GM12878 (cell line): ENCODE measurements around the gene BCL2. TPM values are rescaled to one million over a fixed set of nuclear protein-coding genes. Genes with fewer than 3 reads are reported as not detected.

Source experiments
- ATAC-seq: fragments of 200-7000 bp; cut with Tn5 transposase; 3 replicates; pipeline ENCODE4 v1.9.1; 2020; ENCODE audit warnings: mild to moderate bottlenecking, moderate library complexity
- BruUV-seq: library from RNA; stranded (reverse); fragments of 400-500 nt; replicated peaks from 2 replicates; lab custom pipeline; 2021; lab: Mats Ljungman, UMichigan
- CTCF ChIA-PET: fragments of 300-600 bp; sonication (Branson Sonifier 250); formaldehyde crosslinking; extraction: SDS; loops from one replicate; lab custom pipeline; 2021; ENCODE audit warnings: inconsistent platforms; lab: Yijun Ruan, JAX
- POLR2A ChIA-PET: fragments of 350-600 bp; formaldehyde crosslinking; extraction: SDS; loops from one replicate; lab custom pipeline; 2021; ENCODE audit warnings: inconsistent platforms; lab: Charles Lee
- RAD21 ChIA-PET: fragments of 300-600 bp; sonication (Branson Sonifier 250); formaldehyde crosslinking; loops from one replicate; lab custom pipeline; 2023; ENCODE audit warnings: antibody characterized with exemption; ENCODE audit not compliant: unreplicated experiment; lab: Charles Lee
- SMC1A ChIA-PET: fragments of 300-600 bp; sonication (Branson Sonifier 250); formaldehyde crosslinking; loops from one replicate; lab custom pipeline; 2023; ENCODE audit not compliant: unreplicated experiment, uncharacterized antibody; lab: Charles Lee
- DNase-seq: peaks from one replicate; pipeline ENCODE4 v3.0.0-alpha.2; 2011; ENCODE audit warnings: low read depth, low spot score
- FAIRE-seq: peaks from 3 replicates; lab custom pipeline; 2011; peaks lifted over from hg19 to GRCh38; lab: Jason Lieb, UNC
- H2AFZ ChIP-seq: 2 replicates; pipeline ENCODE4 v1.6.0; 2011; ENCODE audit warnings: low read depth, low read length, control low read depth; ENCODE audit not compliant: control insufficient read depth
- H3K27ac ChIP-seq: 2 replicates; pipeline ENCODE4 v1.5.1; 2011; ENCODE audit warnings: control low read depth; ENCODE audit not compliant: control insufficient read depth, insufficient read depth
- H3K27me3 ChIP-seq, 2 experiments: replicated peaks in 1 of 2; 2 replicates each; pipeline versions ENCODE4 v1.6.0 to v1.6.1; 2011; ENCODE audit warnings: low read length in 1 of 2; ENCODE audit not compliant: control insufficient read depth in 2 of 2, insufficient read depth in 2 of 2
- H3K36me3 ChIP-seq, 2 experiments: 2 replicates each; pipeline ENCODE4 v1.5.1; 2011; ENCODE audit warnings: low read length in 1 of 2; ENCODE audit not compliant: control insufficient read depth in 2 of 2, insufficient read depth in 2 of 2
- H3K4me1 ChIP-seq: 2 replicates; pipeline ENCODE4 v1.6.1; 2011; ENCODE audit warnings: mild to moderate bottlenecking, low read length, moderate library complexity, mixed read lengths; ENCODE audit not compliant: control insufficient read depth, insufficient read depth
- H3K4me2 ChIP-seq: 2 replicates; pipeline ENCODE4 v1.6.0; 2011; ENCODE audit warnings: control low read depth; ENCODE audit not compliant: control insufficient read depth, insufficient read depth
- H3K4me3 ChIP-seq: fragments of 200-600 bp; sonication (generic); 2 replicates; pipeline ENCODE4 v1.5.1; 2016
- H3K79me2 ChIP-seq: 2 replicates; pipeline ENCODE4 v1.6.0; 2011; ENCODE audit warnings: low read length; ENCODE audit not compliant: control insufficient read depth, insufficient read depth
- H3K9ac ChIP-seq: 2 replicates; pipeline ENCODE4 v1.8.0; 2011; ENCODE audit warnings: low read length, control low read depth, mixed read lengths; ENCODE audit not compliant: control insufficient read depth, insufficient read depth
- H3K9me3 ChIP-seq: replicated peaks from 3 replicates; pipeline ENCODE4 v1.5.1; 2011; ENCODE audit warnings: mild to moderate bottlenecking, low read length; ENCODE audit not compliant: control insufficient read depth, insufficient read depth
- H4K20me1 ChIP-seq: 2 replicates; pipeline ENCODE4 v1.6.0; 2011; ENCODE audit not compliant: control insufficient read depth, insufficient read depth
- BHLHE40 ChIP-seq, 2 experiments: fragments of 450-650 bp in 1 of 2; IDR thresholded peaks; 2 replicates each; pipeline ENCODE4 v1.6.1; 2011 to 2017; ENCODE audit warnings: low read depth in 2 of 2, borderline replicate concordance in 1 of 2, improper control_type of control experiment in 1 of 2, low read length in 1 of 2, mild to moderate bottlenecking in 1 of 2
- IRF3 ChIP-seq: fragments of 450-650 bp; IDR thresholded peaks from 2 replicates; pipeline ENCODE4 v1.6.1; 2014; ENCODE audit warnings: mild to moderate bottlenecking
- JUND ChIP-seq: IDR thresholded peaks from 2 replicates; pipeline ENCODE4 v1.6.1; 2012; ENCODE audit warnings: low read depth, mild to moderate bottlenecking, low read length, improper control_type of control experiment, moderate library complexity
- NR2C2 ChIP-seq: IDR thresholded peaks from 2 replicates; pipeline ENCODE4 v1.6.1; 2011; ENCODE audit warnings: borderline replicate concordance, low read depth; ENCODE audit not compliant: control insufficient read depth, insufficient read length
- SKIL ChIP-seq: fragments of 450-650 bp; IDR thresholded peaks from 2 replicates; pipeline ENCODE4 v1.6.1; 2017; ENCODE audit warnings: mild to moderate bottlenecking, low read depth, inconsistent platforms; ENCODE audit not compliant: poor library complexity, severe bottlenecking
- SRF ChIP-seq, 2 experiments: IDR thresholded peaks; 2 replicates each; pipeline ENCODE4 v1.6.1; 2011; ENCODE audit warnings: low read depth in 2 of 2, low read length in 2 of 2, mild to moderate bottlenecking in 1 of 2, moderate library complexity in 1 of 2
- YY1 ChIP-seq: IDR thresholded peaks from 2 replicates; pipeline ENCODE4 v1.6.1; 2011; ENCODE audit warnings: low read depth, mild to moderate bottlenecking, low read length
- WGBS: methylation state at CpG from one replicate; pipeline ENCODE4 v1.1.6; 2016; ENCODE audit warnings: low lambda C conversion rate; ENCODE audit not compliant: insufficient replicate concordance, insufficient coverage; ENCODE audit errors: missing lambda C conversion rate; 5-methylcytosine and 5-hydroxymethylcytosine counted together
- in situ Hi-C: fragments of 300-500 bp; cut with MboI; formaldehyde crosslinking; loops from 9 replicates; pipeline ENCODE4 v1.14.3; 2018; ENCODE audit warnings: mixed read lengths
- intact Hi-C: fragments of 100-400 bp; cut with micrococcal nuclease; formaldehyde crosslinking; loops from one replicate; pipeline ENCODE4 v1.14.2; 2022; ENCODE audit not compliant: unreplicated experiment
- polyA plus RNA-seq, 11 experiments: library from polyadenylated mRNA; depleted of rRNA in 4 of 11; unstranded in 6 of 11; stranded (reverse) in 5 of 11; fragments of >200 nt; fragmentation: Nextera tagmentation in 4 of 11; fragmentation: Illumina TruSeq in 1 of 11; extraction: Ambion mirVana in 4 of 11; extraction: Trizol in 1 of 11; gene quantifications; 1 replicate in 1 of 11; 2 replicates in 10 of 11; pipeline versions ENCODE4 v1.2.1 to v1.2.3, GENCODE V29; 2011 to 2016; ENCODE audit warnings: inconsistent platforms in 2 of 11, missing spikeins in 2 of 11, low read depth in 1 of 11
- total RNA-seq, 4 experiments: library from RNA; depleted of rRNA in 3 of 4; stranded (reverse); fragments of >200 nt in 3 of 4; fragmentation: Illumina TruSeq in 1 of 4; extraction: Trizol in 1 of 4; gene quantifications; 2 replicates each; pipeline versions ENCODE4 v1.2.1 to v1.2.3, GENCODE V29; 2013 to 2021

The BCL2 gene
- total and polyA plus RNA-seq, 10 of the 15 experiments (the other 5 are each of a cell fraction or from before 2014, with no cell fraction given) = 4.1 to 47.8 (median 19.3) TPM

GRCh38 chr18:63144748-63145147 lies 174.8 kb downstream of the BCL2 start:
- FAIRE-seq (no peak), ATAC-seq (no peak), DNase-seq (no peak)
- Histone ChIP-seq H3K27me3 (no peaks in the 10 kb centered on the region), H3K9me3 (no peaks in the 10 kb centered on the region; the same call in 1 of the 3 replicates), H3K27ac (no peak overlapping the region), H2AFZ (no peak overlapping the region), H3K4me3 (no peak overlapping the region), H3K36me3 (peaks cover 4 to 6% of the 10 kb centered on the region in 2 experiments; a peak in 2 of 4 replicates), H3K79me2 (peaks cover 88% of the 10 kb centered on the region), H4K20me1 (no peaks in the 10 kb centered on the region), H3K4me2 (no peak overlapping the region), H3K4me1 (peaks cover 48% of the 10 kb centered on the region), H3K9ac (no peak overlapping the region)
- ChIA-PET SMC1A (interaction anchor here (1.0 to 12.9 kb wide), 3 partner anchors 9 to 128 kb away, joined by 4 to 453 read pairs (median 5); no protein-coding TSS in a partner anchor), CTCF (interaction anchor here (1.2 to 9.9 kb wide), 2 partner anchors 9 to 173 kb away, joined by 4 to 68 read pairs; partner anchors contain the start of gene BCL2), RAD21 (interaction anchor here (1.0 to 14.2 kb wide), 3 partner anchors 8 to 128 kb away, joined by 3 to 463 read pairs (median 6); no protein-coding TSS in a partner anchor), POLR2A (interaction anchor here (0.6 to 16.4 kb wide), 2 partner anchors 10 to 38 kb away, joined by 3 to 278 read pairs; no protein-coding TSS in a partner anchor)
- no TSS peak for BruUV-seq
- WGBS = 94% methylated on average over 10 of the region's 10 CpGs
- in situ Hi-C loops (loop anchor here (5.0 kb wide), 1 partner anchor 173 kb away; the partner anchor contains the start of gene BCL2), intact Hi-C loops (no loop called here)
- peak in 1 of 2 experiments; percentile 40; a peak in 1 of 4 replicates for TF ChIP-seq BHLHE40 (IDR thresholded peaks at IDR 0.05; ENCODE audit: borderline replicate concordance in 1 of 2, low read depth in 2 of 2, low read length in 1 of 2)
- TF ChIP-seq JUND = no peak
- TF ChIP-seq YY1 = no peak

- Histone ChIP-seq H2AFZ (no peak overlapping the region), H3K27me3 (no peaks in the 10 kb centered on the region), H4K20me1 (no peaks in the 10 kb centered on the region), H3K79me2 (peaks cover 86% of the 10 kb centered on the region), H3K4me2 (peak overlapping the region; percentile 90), H3K27ac (peak overlapping the region; percentile 96), H3K4me3 (peak overlapping the region; percentile 53), H3K36me3 (peaks cover 0 to 4% of the 10 kb centered on the region in 2 experiments; a peak in 2 of 4 replicates), H3K4me1 (peaks cover 50% of the 10 kb centered on the region), H3K9ac (peak overlapping the region; percentile 75; the same call in 1 of the 2 replicates), H3K9me3 (no peaks in the 10 kb centered on the region; the same call in 1 of the 3 replicates)
- DNase-seq (no peak), FAIRE-seq (no peak), ATAC-seq (no peak)
- WGBS = 78% methylated on average over 11 of the region's 11 CpGs
- in situ Hi-C loops = loop anchor here (5.0 kb wide), 1 partner anchor 174 kb away; the partner anchor contains the start of gene BCL2
- ChIA-PET SMC1A (interaction anchor here (1.1 to 12.9 kb wide), 9 partner anchors 9 to 179 kb away, joined by 3 to 453 read pairs (median 16); partner anchors contain the start of gene BCL2), RAD21 (interaction anchor here (1.0 to 14.2 kb wide), 9 partner anchors 10 to 198 kb away, joined by 3 to 463 read pairs (median 5); no protein-coding TSS in a partner anchor), POLR2A (interaction anchor here (1.1 to 16.4 kb wide), 6 partner anchors 11 to 172 kb away, joined by 3 to 278 read pairs (median 14); no protein-coding TSS in a partner anchor), CTCF (interaction anchor here (1.0 to 13.9 kb wide), 10 partner anchors 11 to 296 kb away, joined by 3 to 416 read pairs (median 7); partner anchors contain the start of gene BCL2)
- no TSS peak for BruUV-seq
- intact Hi-C loops = no loop called here
- TF ChIP-seq SKIL (no peak), IRF3 (no peak), NR2C2 (no peak), SRF (IDR thresholded peaks at IDR 0.05; ENCODE audit: low read depth in 2 of 2, low read length in 2 of 2) (no peak)
These were observed 176.2 kb downstream of the BCL2 start for GRCh38 chr18:63143330-63143771.
